NOMO-1 treated with dmso at 0.1 percent for 144 hours (cell line): Measurements from ENCODE around the gene TRPM3.

Experiments
- DNase-seq: peaks from one replicate; lab custom pipeline; 2025; ENCODE audit not compliant: unreplicated experiment; lab: John Stamatoyannopoulos, UW

Gene TRPM3

DNA sequence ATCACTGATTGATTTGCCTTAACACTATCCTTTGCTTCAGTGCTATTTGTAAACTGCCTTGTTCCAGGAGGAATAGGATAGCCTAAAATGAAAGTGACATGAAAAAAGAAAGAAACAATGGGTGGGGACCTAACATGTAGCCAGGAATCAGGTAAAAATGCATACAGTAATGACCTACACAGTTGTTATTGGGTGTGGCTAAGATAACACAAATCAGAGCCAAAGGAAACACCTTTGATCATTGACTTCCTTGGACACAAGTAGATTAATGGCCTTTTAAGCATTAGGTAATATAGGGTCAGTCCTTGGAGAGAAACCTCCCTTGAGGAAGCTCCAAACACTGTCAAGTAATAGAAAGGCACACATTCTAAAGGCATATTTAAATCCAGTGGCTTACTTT, 220.4 kb downstream of the TRPM3 start:
- no peak for DNase-seq

DNA sequence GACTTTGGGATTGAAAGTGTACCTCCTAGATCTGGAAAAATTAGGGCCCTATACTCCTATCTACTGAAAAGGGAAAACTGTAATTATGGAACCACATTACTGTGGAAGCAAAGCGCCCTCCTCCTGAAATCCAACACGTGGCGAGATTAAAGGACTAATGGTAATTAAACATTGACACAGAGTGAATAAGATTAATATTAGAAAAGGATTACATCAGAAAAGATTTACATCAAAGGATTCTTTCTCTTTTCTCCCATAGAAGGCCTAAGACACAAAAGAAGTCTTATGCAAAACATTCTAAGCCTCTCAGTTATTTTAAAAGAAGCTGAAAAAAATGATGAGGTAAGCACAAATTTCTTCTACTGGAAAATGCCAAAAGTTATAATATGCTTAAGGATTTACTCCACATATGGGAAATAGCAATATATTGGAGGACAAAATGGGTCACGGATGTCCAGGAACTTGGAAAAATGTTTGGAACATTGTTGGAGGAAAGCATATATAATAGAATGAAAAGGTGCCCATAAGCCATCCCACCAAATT, 227.8 kb downstream of the TRPM3 start:
- no peak for DNase-seq

DNA sequence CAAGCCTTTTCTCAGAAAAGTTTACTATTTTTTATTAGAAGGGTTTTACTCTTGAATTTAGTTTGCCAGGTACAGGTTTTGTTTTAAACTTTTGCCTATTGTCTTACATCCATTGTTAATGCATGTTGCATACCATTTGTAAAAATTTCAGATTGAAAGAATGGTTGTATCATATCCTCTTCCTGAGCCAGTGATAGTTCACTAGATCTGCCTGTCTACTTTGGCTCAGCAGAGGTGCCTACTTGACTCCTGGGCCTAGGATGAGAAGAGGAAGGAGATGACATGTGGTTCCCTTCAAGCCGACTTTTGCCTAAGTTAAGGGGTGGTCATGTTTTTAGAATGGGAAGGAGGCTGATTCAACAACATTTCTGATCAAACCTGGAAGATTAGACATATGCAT, 232.9 kb downstream of the TRPM3 start:
- no peak for DNase-seq

DNA sequence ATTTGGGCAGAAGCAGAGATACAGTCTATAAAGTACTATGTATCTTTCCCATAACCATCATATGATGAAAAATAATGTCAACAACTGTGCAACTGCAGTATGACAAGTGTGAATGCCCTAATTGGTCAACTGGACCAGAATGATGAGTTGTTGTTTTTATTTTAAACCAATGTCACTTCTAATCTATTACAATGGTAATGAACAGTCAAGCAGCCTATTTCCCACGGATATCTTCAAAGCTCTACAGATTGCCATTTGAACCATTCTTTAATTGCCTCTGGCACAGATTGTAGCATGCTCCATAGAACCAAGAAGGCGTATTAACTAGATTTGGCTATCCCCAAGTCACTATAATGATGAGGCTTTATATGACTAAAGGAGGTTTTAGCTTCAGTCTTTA, 233.6 kb downstream of the TRPM3 start:
- no peak for DNase-seq

DNA sequence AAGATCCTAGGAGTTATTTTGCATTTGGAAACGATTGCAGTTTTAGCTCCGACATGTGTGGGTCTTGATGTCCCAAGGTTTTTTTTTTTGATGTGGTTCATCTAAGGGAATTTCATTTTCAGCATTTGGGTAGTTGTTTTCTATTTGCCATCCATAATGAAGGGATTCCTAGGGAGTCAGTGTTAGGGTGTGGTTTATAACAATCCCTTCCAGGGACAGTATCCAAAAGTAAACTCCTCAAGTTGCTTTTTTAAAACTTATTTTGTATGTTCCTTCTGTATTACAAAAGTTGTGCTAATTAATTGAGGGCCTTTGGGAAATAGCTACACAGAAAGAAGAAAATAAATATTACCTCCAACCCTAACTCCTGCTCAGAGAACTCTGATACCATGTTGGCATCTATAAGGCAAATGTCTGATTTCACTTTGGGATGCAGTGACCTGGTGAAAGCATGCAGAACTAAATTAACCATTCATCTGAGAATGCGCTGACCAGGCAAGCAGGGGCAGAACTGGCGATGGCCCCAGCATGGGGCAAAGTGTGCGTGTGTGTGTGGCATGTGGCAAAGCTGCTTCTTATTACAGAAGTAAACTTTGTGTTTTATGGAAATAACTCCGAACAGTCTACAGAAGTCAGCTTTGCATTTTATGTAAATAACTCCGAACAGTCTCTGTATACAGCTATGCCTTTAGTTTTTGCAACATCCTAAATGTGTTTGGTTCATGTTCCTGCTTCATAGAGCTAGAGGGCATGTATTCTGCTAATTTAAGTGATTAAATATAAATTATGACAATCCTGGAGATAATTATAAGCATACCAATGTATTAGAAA, 237.2 kb downstream of the TRPM3 start:
- DNase-seq: no peak

DNA sequence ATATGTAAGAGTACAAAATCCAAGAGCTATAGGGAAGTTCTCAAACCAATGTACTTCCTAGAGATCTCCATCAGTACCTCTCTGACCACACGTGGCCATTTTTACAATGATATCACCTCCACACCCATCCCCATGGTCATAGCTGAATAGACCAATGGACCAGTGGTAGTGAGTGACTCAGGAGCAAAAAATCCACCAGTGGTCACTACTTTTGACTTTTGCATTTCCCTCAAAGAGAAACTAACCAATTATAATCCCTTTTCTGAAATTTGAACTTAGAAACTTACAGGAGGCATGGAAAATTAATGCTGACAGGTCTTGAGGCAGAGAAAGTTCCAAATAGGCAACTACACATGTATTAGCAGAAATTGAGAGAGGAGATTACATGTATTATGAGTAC, 238.4 kb downstream of the TRPM3 start:
- no peak for DNase-seq

DNA sequence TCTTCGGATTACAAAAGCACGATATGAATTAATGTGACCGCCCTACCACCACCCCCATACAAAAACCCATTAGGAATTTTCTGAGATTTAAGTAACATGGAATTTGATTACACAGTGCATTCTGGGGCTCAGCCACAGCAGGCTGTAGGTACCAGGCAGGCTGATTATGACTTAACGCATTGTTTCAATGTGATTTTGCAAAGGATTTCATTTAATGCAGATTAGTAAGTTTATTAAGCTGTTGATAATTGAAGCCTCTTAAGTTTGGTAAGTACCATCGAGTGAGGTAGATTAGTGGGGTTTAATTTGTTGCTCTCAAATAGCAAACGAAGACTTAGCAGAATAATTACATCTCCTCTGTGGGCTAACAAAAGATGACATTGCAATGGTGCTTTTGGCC, 240.1 kb downstream of the TRPM3 start:
- DNase-seq: no peak

DNA sequence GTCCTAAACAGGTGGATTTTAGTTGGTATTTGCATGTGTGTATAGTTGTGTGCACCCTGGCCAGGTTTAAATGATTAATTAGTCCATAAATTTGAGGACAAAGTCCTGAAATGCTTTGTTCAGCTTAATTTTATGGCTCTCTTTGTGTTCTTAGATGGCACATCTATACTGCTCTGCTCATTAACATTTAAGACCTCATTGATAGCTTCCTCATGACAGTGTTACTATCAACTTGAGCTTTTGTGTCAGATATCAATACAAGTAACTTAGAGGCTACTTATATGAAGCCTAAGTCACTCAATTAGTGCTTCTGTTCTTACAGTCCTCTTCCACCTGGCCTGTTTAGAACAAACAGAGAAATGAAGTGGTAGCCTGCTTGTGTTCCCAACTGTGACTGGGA, 240.9 kb downstream of the TRPM3 start:
- DNase-seq: no peak

DNA sequence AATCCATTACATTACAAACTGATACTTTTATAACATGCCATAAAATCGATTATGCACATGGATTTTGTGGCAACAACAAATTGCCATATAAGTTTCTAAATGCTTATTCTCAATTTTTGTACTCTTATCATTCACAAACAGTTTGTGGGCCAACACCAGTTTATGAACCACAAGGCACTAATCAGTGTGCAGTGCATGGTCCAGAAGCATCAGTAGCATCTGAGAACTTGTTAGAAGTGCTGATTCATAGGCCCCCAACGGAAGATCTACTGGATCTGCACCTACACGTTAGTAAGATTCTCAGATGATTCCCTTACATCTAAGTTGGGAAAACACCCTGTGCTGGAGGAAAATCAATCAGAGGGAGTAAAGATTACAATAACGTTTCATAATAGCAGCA, 242.8 kb downstream of the TRPM3 start:
- DNase-seq: no peak

DNA sequence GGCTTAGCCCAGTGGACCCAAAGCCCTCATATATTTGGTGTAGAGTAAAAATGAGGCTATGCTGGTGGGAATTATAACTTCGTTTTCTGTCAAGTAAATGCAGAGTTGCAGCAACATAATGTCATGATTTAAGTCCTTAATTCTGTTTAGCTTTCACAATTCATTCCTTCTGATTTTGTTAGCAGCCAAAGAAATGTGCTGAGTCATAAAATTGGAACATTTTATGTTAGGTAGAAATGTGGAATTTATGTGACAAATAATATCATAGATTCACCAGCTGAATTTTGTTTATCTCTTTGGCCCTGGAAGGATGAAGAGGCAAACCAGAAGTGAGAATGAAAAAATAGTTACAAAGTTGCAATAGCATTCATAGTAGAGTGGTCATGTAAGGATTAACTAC, 247.0 kb downstream of the TRPM3 start:
- no peak for DNase-seq

DNA sequence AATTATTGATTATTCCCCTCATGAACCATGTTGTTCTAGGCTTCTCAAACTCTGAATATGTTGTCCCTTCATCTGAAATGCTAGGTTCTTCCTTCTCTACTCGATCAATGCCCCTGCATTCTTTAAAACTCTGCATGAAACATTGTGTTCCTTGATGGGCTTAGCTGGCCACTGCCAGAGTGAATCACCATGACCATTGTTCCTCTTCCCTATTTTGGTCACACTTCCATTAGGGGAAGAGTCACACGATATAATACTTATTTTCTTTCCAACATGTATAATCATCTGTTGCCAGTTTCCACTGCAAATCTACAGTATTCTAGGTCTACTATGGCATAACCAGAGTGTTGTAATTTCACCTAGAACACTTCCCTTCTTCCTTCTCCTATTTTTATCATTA, 247.9 kb downstream of the TRPM3 start:
- no peak for DNase-seq

DNA sequence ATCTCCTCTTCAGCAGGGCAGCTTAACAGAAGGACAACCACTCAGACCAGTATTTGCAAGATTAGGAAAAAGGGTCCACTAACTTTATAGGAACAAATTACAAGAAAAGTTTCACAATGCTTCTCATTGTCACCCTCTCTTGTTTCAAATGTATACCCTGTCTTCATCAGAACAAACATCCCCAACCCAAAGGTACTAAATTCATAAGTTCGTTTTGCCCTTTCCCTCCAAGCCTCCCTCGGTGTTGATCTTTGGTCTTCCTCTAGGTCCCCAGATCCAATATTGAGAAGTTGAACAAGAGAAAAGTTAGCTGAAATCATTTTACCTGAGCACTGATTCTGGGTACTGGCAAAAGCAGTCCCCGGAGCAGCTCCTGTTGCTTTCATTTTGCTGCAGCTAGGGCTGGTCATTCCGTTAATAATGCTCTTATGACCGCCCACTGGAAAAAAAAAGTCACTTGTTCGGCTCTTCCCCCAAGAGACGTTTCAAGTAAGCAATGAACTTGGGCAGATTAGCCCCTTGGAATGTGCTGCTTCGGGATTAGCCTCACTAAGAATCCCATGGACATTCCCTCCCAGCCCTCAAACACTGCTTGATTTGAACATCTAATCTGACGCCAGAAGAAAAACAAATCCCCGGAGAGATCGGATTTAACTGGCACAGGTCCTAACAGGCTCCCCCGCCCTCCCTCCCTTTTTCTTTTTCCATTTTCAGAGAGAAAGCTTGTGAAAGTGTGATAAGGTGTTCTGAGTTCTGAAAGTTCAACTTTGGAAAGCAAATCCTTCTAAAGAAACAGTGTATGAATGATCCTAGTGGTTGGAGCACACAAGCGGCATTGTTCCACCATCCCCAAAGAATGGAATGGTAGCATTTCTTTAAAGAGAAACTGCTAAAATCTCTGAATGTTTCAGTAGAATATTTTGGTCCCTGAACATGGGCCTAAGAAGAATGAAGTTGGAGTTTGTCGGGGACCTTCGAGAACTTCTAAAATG, 252.5 kb downstream of the TRPM3 start:
- DNase-seq: no peak

DNA sequence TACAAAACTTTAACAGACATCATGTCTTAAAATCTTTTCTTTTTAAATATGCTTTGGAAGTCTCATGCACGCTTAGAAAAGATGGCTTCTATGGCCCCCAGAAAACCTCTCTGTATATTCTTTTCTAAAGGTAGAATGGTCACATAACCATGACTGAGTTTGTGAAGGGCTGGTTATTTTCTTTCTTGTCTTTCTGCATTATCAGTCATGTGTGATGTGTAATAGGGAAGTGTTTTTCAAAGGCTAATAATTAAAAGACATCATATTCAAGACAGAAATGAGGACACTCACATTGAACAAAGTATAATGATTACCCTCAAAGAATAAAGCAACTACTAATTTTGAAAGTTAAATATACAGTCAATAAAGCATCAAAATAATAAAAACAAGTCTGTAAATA, 253.4 kb downstream of the TRPM3 start:
- DNase-seq: no peak

DNA sequence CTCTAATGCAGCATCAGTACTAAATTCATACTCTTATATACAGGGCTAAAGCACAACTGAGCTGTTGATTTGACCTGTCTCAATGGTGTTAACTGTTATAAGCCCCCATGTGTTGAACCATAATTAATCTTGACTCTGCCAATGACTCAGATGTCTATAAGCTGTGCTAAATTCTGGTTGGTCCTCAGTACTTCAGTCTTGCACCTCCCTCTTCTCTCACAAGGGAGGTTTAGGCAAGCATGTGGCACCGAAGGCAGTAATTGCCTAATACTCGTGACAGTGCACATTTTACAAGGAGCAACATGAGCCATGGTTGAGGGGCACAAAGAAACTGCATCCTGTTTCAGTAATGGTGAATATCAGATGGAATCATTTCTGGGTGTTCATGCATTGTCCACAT, 255.9 kb downstream of the TRPM3 start:
- no peak for DNase-seq

DNA sequence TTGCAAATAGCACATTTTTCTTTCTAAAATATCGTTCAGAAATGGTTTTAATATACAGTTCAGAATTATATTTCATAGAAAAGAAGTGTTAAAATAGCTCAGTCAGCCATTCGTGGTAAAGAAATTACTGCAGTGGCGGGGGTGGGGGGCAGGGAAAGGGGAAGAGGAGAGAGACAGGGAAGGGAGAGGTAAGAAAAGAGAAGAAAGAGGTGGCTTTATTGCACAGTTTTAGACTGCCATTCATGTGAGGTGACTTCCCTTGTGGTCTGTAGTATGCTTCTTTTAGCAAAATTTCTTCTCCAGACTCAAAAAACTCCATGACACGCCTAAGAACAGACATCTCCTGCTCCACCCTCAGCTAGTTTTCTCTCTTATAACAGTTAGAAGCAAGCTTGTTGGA, 259.6 kb downstream of the TRPM3 start:
- DNase-seq: no peak

DNA sequence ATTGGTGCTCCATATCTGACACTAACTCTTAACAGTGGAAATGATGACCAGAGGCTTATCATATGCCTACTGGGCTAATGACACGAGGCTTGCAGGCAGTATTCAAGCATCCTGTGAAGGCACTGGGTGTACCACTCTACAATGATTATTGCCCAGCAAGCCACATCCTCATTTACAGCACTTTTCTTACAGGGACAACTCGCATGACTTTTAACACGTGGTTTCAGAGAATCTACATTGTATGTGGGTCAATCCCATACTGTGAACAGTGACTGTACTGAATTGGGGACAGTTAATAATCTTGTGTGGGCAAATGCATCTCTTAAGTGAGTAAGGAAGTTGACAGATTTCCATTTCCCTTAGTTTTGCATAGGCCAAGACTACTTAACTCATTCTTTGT, 260.0 kb downstream of the TRPM3 start:
- DNase-seq: no peak

DNA sequence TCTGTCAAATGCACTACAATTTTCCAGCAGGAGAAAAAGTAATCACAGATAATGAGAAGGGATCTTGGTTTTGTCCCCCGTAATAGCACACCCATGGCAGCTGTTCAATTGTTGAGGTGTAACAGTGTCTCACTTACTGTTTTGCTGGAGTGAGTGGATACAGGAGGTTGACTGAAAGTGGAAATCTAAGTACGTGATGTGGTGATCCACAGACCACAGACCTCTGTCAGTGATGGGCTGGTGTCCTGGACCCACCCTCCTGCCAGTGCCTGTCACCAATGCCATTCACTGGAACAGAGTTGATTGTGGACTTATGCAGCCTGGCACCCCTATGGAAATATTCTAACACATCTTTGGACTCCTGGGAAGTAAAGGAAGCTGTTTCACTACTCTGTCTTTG, 261.7 kb downstream of the TRPM3 start:
- DNase-seq: no peak

DNA sequence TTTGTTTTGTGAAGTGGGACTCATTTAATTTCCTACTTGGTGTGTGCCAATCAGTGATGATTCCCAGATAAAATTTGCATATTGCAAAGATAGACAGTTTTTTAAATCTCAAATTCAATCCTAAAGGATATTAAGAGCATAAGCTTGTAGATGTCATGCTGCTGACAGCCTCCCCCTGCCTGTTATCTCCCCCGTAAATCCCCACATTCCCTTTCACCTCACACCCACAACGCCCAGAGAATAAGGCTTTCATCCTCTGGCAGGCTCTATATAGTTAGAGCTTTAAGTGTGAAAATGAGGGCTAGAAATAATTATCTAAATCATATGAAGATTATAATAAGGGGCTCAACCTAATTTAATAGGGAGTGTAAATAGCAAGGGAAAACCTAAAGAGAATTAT, 265.0 kb downstream of the TRPM3 start:
- DNase-seq: no peak

DNA sequence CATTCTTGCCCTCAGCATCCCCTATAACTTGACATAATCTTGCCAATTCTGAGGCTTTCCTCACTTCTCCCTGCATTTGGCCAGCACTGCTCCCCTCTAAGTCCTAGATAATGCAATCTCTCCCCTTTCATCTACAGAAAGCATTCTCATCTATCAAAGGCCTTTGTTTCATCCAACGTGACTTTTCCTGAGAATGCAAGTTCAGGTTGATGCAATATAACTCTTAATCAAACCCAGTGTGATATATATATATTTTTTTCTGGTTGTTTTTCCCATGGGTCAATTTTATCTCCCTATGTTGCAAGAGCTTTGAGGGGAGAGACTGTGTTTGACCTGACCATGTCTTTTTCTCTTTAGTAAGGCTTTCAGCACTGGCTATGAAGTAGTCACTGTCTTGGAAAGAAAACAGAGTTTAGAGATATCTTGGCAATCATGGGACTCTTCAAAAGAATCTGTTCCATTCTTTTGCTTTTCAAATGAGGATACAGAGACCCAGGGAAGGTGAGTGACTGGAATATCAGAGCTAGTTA, 268.6 kb downstream of the TRPM3 start:
- no peak for DNase-seq

DNA sequence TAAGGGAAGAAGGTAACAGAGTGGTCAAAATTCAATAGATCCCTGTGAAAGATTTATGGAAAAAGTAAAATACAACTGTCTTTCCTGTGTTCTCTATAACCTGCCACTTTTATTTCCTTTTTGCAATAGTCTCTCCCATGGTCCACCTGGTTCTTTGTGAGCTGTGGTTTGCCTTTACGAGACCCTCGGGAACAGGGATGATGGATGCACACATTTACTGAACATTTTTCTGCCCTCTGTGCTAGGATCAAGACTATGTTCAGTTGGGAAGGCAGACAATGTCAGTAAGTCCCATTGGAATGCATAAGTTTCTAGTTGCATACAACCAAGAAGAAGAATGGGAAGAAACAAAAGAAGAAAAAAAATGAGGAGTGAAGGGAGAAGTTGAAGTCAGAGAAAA, 281.2 kb downstream of the TRPM3 start:
- no peak for DNase-seq

DNA sequence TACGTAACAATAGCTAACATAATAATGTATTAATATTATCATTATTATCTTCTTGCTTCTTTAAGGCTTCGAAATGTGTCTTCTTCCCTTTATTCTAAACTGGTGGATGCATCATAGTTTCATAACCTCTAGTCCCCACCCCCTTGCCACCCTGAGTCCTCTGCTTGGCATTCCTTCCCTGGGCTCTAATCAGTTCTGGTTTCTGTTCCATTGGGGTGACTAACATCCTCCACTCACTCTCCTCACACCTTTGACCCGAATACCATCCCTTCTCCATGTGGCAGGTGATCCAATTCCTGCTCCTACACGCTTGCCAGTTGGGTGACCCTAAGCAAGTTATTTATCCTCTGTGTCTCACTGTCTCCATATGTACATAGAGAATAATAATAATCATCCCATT, 286.1 kb downstream of the TRPM3 start:
- DNase-seq: no peak

DNA sequence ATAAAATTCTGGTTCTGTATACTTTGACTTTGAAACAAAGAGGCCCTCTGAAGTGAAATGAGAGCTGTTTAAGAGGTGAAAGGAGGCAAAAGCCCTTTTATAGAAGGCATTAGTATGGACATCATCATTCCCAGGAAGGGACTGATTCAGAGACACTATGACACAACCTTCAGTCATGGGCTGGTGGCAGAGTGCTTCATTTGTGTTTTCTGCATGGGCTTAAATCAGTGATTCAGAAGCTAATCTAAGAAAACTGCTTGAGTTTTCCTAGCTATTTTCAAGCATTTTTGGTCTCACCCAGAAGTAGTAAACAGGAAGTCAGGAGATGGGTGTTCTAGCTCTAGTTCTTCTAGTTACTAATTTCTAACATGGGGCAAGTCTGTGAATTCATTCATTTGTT, 288.9 kb downstream of the TRPM3 start:
- DNase-seq: no peak
